CD14-positive monocyte (primary cell): ENCODE measurements around the gene ZNF326. TPM values are rescaled to one million over a fixed set of nuclear protein-coding genes. Genes with fewer than 3 reads are reported as not detected.

Source experiments
- DNase-seq, 3 donors: peaks; one replicate each; pipeline ENCODE4 v3.0.0-alpha.2; 2011 to 2022
- H2AFZ ChIP-seq: 2 replicates; pipeline ENCODE4 v1.6.0; 2012; ENCODE audit warnings: mild to moderate bottlenecking, low read depth, low read length, inconsistent platforms; ENCODE audit not compliant: insufficient read depth, poor library complexity, severe bottlenecking
- H3K27ac ChIP-seq, 2 donors: 1 replicate in 1 of 2; 2 replicates in 1 of 2; pipeline ENCODE4 v1.5.1; 2012 to 2013; ENCODE audit warnings: low read length in 2 of 2, control low read depth in 1 of 2, inconsistent platforms in 1 of 2, low read depth in 1 of 2, mild to moderate bottlenecking in 1 of 2
- H3K27me3 ChIP-seq, 2 donors: one replicate each; pipeline versions ENCODE4 v1.6.0 to v1.6.1; 2011 to 2013; ENCODE audit warnings: low read length in 2 of 2; ENCODE audit not compliant: control insufficient read depth in 2 of 2, insufficient read depth in 2 of 2
- H3K36me3 ChIP-seq, 2 donors: replicated peaks in 1 of 2; 1 replicate in 1 of 2; 2 replicates in 1 of 2; pipeline versions ENCODE4 v1.5.1 to v1.6.1; 2012 to 2013; ENCODE audit warnings: low read length in 2 of 2, control low read depth in 1 of 2, inconsistent platforms in 1 of 2, mild to moderate bottlenecking in 1 of 2; ENCODE audit not compliant: insufficient read depth in 2 of 2, control insufficient read depth in 1 of 2
- H3K4me1 ChIP-seq, 2 donors: 1 replicate in 1 of 2; 2 replicates in 1 of 2; pipeline versions ENCODE4 v1.5.1 to v1.6.1; 2012 to 2013; ENCODE audit warnings: low read length in 2 of 2, control low read depth in 1 of 2, inconsistent platforms in 1 of 2, mild to moderate bottlenecking in 1 of 2, moderate library complexity in 1 of 2; ENCODE audit not compliant: insufficient read depth in 2 of 2, control insufficient read depth in 1 of 2
- H3K4me2 ChIP-seq: replicated peaks from 2 replicates; pipeline ENCODE3; 2012; ENCODE audit warnings: low read length, moderate library complexity, mild to moderate bottlenecking; ENCODE audit not compliant: poor library complexity, severe bottlenecking; ENCODE audit errors: extremely low read depth
- H3K4me3 ChIP-seq, 3 experiments: fragments of 200-600 bp in 1 of 3; sonication (generic) in 1 of 3; replicated peaks in 1 of 3; 1 replicate in 2 of 3; 2 replicates in 1 of 3; pipeline ENCODE4 v1.5.1; 2011 to 2013; ENCODE audit warnings: low read length in 3 of 3, mild to moderate bottlenecking in 3 of 3, control low read depth in 2 of 3, low read depth in 2 of 3, inconsistent platforms in 1 of 3, moderate library complexity in 1 of 3
- H3K79me2 ChIP-seq: 2 replicates; pipeline ENCODE4 v1.6.0; 2012; ENCODE audit warnings: mild to moderate bottlenecking, control low read depth, inconsistent platforms, low read length, moderate library complexity; ENCODE audit not compliant: insufficient read depth
- H3K9ac ChIP-seq: 2 replicates; pipeline ENCODE4 v1.6.0; 2017; ENCODE audit warnings: low read length, mild to moderate bottlenecking; ENCODE audit not compliant: insufficient read depth, poor library complexity, severe bottlenecking
- H3K9me3 ChIP-seq, 2 donors: replicated peaks in 1 of 2; 1 replicate in 1 of 2; 2 replicates in 1 of 2; pipeline versions ENCODE4 v1.5.1 to v1.6.1; 2012 to 2013; ENCODE audit warnings: low read length in 2 of 2, control low read depth in 1 of 2; ENCODE audit not compliant: control insufficient read depth in 1 of 2, insufficient read depth in 1 of 2
- H4K20me1 ChIP-seq: 2 replicates; pipeline ENCODE4 v1.6.0; 2012; ENCODE audit warnings: mild to moderate bottlenecking, low read length, control low read depth, moderate library complexity; ENCODE audit not compliant: insufficient read depth
- H3K27ac Mint-ChIP-seq, 7 donors: one replicate each; pipeline ENCODE4 v1.8.0; 2020; ENCODE audit warnings: mild to moderate bottlenecking in 7 of 7, mixed read lengths in 7 of 7, moderate library complexity in 6 of 7, inconsistent platforms in 2 of 7
- H3K27me3 Mint-ChIP-seq, 3 donors: one replicate each; pipeline ENCODE4 v1.8.0; 2021 to 2022; ENCODE audit warnings: low read depth in 3 of 3, mild to moderate bottlenecking in 3 of 3, mixed read lengths in 3 of 3, moderate library complexity in 3 of 3, inconsistent platforms in 1 of 3
- H3K36me3 Mint-ChIP-seq, 2 donors: one replicate each; pipeline ENCODE4 v1.8.0; 2020; ENCODE audit warnings: mixed read lengths in 2 of 2, inconsistent platforms in 1 of 2, mild to moderate bottlenecking in 1 of 2
- H3K4me1 Mint-ChIP-seq: one replicate; pipeline ENCODE4 v1.8.0; 2020; ENCODE audit warnings: mild to moderate bottlenecking, mixed read lengths
- H3K4me3 Mint-ChIP-seq, 2 donors: one replicate each; pipeline ENCODE4 v1.8.0; 2020; ENCODE audit warnings: mild to moderate bottlenecking in 2 of 2, mixed read lengths in 2 of 2, moderate library complexity in 1 of 2
- H3K9me3 Mint-ChIP-seq, 7 donors: one replicate each; pipeline ENCODE4 v1.8.0; 2020 to 2022; ENCODE audit warnings: mixed read lengths in 7 of 7, mild to moderate bottlenecking in 6 of 7, moderate library complexity in 6 of 7, inconsistent platforms in 2 of 7
- WGBS: methylation state at CpG from one replicate; pipeline ENCODE4 v1.1.5; 2013; ENCODE audit warnings: missing lambda C conversion rate; ENCODE audit not compliant: insufficient coverage; 5-methylcytosine and 5-hydroxymethylcytosine counted together
- intact Hi-C, 2 donors: fragments of 100-400 bp; cut with micrococcal nuclease; formaldehyde crosslinking; loops; one replicate each; pipeline versions ENCODE4 v1.15.0 to v1.15.1; 2023
- polyA plus RNA-seq, 3 donors: library from polyadenylated mRNA; depleted of rRNA in 1 of 3; unstranded in 2 of 3; stranded (reverse) in 1 of 3; fragments of 300-500 nt in 2 of 3; fragments of >200 nt in 1 of 3; fragmentation: Illumina TruSeq in 2 of 3; gene quantifications; 1 replicate in 2 of 3; 2 replicates in 1 of 3; pipeline ENCODE4 v1.2.3, GENCODE V29; 2012 to 2021
- TF ChIP-seq, protein P1 (sequence below): fragments of 200-600 bp; IDR thresholded peaks from one replicate; pipeline ENCODE4 v1.8.0; 2022; ENCODE audit warnings: antibody characterized with exemption, mild to moderate bottlenecking

ZNF326 gene
- polyA plus RNA-seq, 3 donors, result 3.8 to 5.0 (median 4.5) TPM

DNA sequence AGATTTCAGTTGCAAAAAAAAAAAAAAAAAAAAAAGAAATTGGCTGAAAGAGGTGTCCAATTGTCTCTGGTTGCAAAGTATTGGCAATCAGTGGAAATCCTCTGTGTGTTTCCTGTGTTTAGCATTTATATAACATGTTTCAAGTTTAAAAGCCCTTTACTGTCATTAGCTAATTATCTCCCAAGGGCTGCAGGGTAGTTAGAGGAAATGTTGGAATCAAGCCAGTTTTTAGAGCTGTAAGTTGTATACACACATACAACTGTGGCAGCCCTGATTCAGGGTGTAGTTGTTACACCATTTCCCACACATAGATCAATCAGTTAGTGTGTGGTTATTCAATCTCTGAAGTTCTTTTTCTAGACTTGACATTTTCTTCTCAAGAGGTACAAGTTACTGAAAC is 8.9 kb upstream of the ZNF326 start:
- H3K4me3 Mint-ChIP-seq, result no peak overlapping the region
- TF ChIP-seq, protein P1, sequence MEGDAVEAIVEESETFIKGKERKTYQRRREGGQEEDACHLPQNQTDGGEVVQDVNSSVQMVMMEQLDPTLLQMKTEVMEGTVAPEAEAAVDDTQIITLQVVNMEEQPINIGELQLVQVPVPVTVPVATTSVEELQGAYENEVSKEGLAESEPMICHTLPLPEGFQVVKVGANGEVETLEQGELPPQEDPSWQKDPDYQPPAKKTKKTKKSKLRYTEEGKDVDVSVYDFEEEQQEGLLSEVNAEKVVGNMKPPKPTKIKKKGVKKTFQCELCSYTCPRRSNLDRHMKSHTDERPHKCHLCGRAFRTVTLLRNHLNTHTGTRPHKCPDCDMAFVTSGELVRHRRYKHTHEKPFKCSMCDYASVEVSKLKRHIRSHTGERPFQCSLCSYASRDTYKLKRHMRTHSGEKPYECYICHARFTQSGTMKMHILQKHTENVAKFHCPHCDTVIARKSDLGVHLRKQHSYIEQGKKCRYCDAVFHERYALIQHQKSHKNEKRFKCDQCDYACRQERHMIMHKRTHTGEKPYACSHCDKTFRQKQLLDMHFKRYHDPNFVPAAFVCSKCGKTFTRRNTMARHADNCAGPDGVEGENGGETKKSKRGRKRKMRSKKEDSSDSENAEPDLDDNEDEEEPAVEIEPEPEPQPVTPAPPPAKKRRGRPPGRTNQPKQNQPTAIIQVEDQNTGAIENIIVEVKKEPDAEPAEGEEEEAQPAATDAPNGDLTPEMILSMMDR, result no peak
- no peak overlapping the region for H3K27ac Mint-ChIP-seq
- no peak overlapping the region for H2AFZ ChIP-seq
- H3K4me2 ChIP-seq, result no peak overlapping the region
- no peaks in the 10 kb centered on the region for H3K36me3 Mint-ChIP-seq
- no peak overlapping the region for H3K9ac ChIP-seq
- intact Hi-C loops, result loop anchor here (5.0 to 10.0 kb wide), 2 partner anchors 141 to 184 kb away; no protein-coding TSS in a partner anchor
- H3K4me3 ChIP-seq, result no peak overlapping the region
- no peaks in the 10 kb centered on the region for H3K9me3 ChIP-seq
- H3K27me3 Mint-ChIP-seq, result peaks cover 0 to 2% (median 0%) of the 10 kb centered on the region in 3 donors
- H3K4me1 Mint-ChIP-seq, result no peaks in the 10 kb centered on the region
- no peaks in the 10 kb centered on the region for H3K79me2 ChIP-seq
- H3K4me1 ChIP-seq, result no peaks in the 10 kb centered on the region
- DNase-seq, result no peak
- H3K36me3 ChIP-seq, result no peaks in the 10 kb centered on the region
- H3K27ac ChIP-seq, result no peak overlapping the region
- H4K20me1 ChIP-seq, result no peaks in the 10 kb centered on the region
- no peaks in the 10 kb centered on the region for H3K27me3 ChIP-seq
- H3K9me3 Mint-ChIP-seq, result peaks cover 0 to 2% (median 0%) of the 10 kb centered on the region in 7 donors

DNA sequence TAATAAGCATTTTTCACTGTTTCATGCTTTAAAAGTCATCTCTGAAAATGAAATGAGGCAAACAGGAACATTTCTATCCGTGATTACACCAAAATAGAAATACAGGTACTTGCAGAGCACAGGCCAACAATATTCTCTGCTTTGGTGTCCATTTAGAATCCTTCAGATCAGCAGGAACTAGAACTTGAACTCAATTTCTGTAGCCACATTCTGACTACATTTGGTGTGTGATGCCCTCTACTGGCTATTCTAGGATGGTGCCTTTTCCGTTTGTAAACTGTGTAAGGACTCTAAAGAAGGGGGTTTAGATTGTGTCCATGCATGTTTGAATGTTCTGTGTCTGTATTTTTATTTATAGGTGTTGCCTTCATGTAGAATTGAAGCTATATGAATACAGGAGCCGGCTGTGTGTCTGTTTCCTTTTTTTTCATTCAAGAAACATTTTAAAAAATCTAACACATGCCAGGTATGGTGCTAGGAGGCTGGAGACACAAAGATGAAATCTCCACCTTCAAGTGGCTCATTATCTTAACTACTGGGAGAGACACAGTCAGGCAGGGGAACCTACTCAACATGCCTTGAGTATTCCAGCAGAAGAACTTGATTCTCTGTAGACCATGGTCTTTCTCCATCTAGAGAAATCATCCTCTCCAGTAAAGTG is 7.6 kb upstream of the ZNF326 start:
- Histone ChIP-seq H3K9me3 (no peaks in the 10 kb centered on the region), H3K79me2 (no peaks in the 10 kb centered on the region), H2AFZ (no peak overlapping the region), H3K27ac (no peak overlapping the region), H3K36me3 (no peaks in the 10 kb centered on the region), H3K9ac (no peak overlapping the region), H3K4me1 (no peaks in the 10 kb centered on the region), H4K20me1 (no peaks in the 10 kb centered on the region), H3K4me3 (no peak overlapping the region), H3K27me3 (no peaks in the 10 kb centered on the region), H3K4me2 (no peak overlapping the region)
- WGBS, result no CpG with 5 or more reads among the region's 3 CpGs
- Mint-ChIP-seq H3K36me3 (no peaks in the 10 kb centered on the region), H3K4me3 (no peak overlapping the region), H3K4me1 (no peaks in the 10 kb centered on the region), H3K27ac (no peak overlapping the region), H3K27me3 (peaks cover 0 to 4% (median 1%) of the 10 kb centered on the region in 3 donors), H3K9me3 (peaks cover 0 to 2% (median 0%) of the 10 kb centered on the region in 7 donors)
- TF ChIP-seq, protein P1, result peak; percentile 93
- intact Hi-C loops, result loop anchor here (5.0 to 10.0 kb wide), 2 partner anchors 142 to 185 kb away; no protein-coding TSS in a partner anchor
- DNase-seq, result peak; percentile 55 to 74 (median 61)
